Muscle of leg (tissue), 11 donors: Measurements from ENCODE around the gene MYO10. TPM values are rescaled to one million over a fixed set of nuclear protein-coding genes. Genes with fewer than 3 reads are reported as not detected.

ENCODE experiments used
- DNase-seq: peaks from one replicate; pipeline ENCODE4 v3.0.0; 2013
- H3K27ac ChIP-seq: one replicate; pipeline ENCODE4 v1.5.1; 2013; ENCODE audit warnings: mild to moderate bottlenecking, low read length, control low read depth
- H3K27me3 ChIP-seq: one replicate; pipeline ENCODE4 v1.6.1; 2013; ENCODE audit warnings: low read length; ENCODE audit not compliant: control insufficient read depth, insufficient read depth
- H3K36me3 ChIP-seq: one replicate; pipeline ENCODE4 v1.6.1; 2013; ENCODE audit warnings: low read length; ENCODE audit not compliant: control insufficient read depth, insufficient read depth
- H3K4me1 ChIP-seq: one replicate; pipeline ENCODE4 v1.6.1; 2013; ENCODE audit warnings: low read length; ENCODE audit not compliant: control insufficient read depth, insufficient read depth
- H3K4me3 ChIP-seq: one replicate; pipeline ENCODE4 v1.5.1; 2013; ENCODE audit warnings: low read length, control low read depth
- H3K9me3 ChIP-seq: replicated peaks from 2 replicates; pipeline ENCODE4 v1.6.1; 2013; ENCODE audit warnings: low read depth, low read length; ENCODE audit not compliant: control insufficient read depth
- WGBS: methylation state at CpG from one replicate; pipeline ENCODE4 v1.1.5; 2013; ENCODE audit warnings: missing lambda C conversion rate; ENCODE audit not compliant: insufficient coverage; 5-methylcytosine and 5-hydroxymethylcytosine counted together
- polyA plus RNA-seq, 8 donors: library from polyadenylated mRNA; unstranded; fragments of 120-200 nt; gene quantifications; one replicate each; pipeline versions ENCODE4 v1.2.1 to v1.2.3, GENCODE V29; 2013; ENCODE audit warnings: inconsistent platforms in 1 of 8, low replicate concordance in 1 of 8; ENCODE audit not compliant: insufficient read length in 8 of 8, insufficient read depth in 1 of 8
- total RNA-seq: library from RNA; stranded (reverse); fragments of 120-200 nt; gene quantifications from one replicate; pipeline ENCODE4 v1.2.4, GENCODE V29; 2013

MYO10 gene
- total and polyA plus RNA-seq, 9 donors, result 16.6 to 35.4 (median 30.0) TPM

GRCh38 chr5:16889203-16889971 is 46.7 kb downstream of the MYO10 start:
- no peaks in the 10 kb centered on the region for H3K36me3 ChIP-seq
- DNase-seq, result peak; percentile 34
- WGBS, result 100% methylated on average over 3 of the region's 8 CpGs
- H3K4me3 ChIP-seq, result no peak overlapping the region
- no peaks in the 10 kb centered on the region for H3K27me3 ChIP-seq
- H3K27ac ChIP-seq, result peak overlapping the region; percentile 5
- peaks cover 34% of the 10 kb centered on the region for H3K4me1 ChIP-seq
- no peaks in the 10 kb centered on the region for H3K9me3 ChIP-seq

DNA sequence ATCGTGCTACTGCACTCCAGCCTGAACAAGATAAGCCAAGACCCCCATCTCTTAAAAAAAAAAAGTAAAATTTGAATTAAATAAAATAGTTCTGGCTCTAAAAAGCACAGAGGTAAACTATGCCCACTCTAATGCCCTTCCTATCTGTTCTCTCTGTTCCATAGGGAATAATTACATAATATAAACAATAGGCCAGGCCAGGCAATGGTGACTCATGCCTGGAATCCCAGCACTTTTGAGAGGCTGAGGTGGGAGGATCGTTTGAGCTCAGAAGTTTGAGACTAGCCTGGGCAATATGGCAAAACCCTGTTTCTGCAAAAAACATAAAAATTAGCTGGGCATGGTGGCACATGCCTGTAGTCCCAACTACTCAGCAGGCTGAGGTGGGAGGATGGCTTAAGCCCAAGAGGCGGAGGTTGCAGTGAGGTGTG is 47.4 kb downstream of the MYO10 start:
- Histone ChIP-seq H3K4me3 (no peak overlapping the region), H3K27ac (no peak overlapping the region), H3K9me3 (no peaks in the 10 kb centered on the region), H3K4me1 (peaks cover 34% of the 10 kb centered on the region), H3K36me3 (no peaks in the 10 kb centered on the region), H3K27me3 (no peaks in the 10 kb centered on the region)
- 13% methylated on average over 1 of the region's 3 CpGs for WGBS
- DNase-seq, result no peak

DNA sequence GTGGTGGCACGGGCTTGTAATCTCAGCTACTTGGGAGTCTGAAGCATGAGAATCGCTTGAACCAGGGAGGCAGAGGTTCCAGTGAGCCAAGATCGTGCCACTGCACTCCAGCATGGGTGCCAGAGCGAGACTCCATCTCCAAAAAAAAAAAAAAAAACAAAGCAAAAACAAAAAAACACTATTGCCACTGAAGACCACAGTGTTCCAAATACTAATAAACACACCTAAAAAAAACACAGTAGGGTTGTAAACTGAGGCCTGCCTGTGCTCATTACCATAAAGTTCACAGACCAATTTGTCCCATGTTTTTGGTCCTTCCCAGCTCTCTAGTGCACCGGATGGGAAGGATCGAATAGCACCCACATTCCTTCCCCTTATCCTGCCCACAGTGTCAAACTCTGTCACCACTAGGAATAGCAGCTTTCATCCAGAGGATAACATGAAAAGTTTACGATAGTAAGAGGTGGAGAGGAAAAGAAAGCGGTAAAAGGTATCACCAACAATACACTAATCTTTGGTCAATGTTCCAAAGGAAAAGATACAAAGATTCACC is 49.2 kb downstream of the MYO10 start:
- Histone ChIP-seq H3K4me1 (peaks cover 34% of the 10 kb centered on the region), H3K27ac (peak overlapping the region; percentile 29), H3K36me3 (no peaks in the 10 kb centered on the region), H3K4me3 (no peak overlapping the region), H3K9me3 (no peaks in the 10 kb centered on the region), H3K27me3 (no peaks in the 10 kb centered on the region)
- DNase-seq, result no peak
- 100% methylated on average over 2 of the region's 8 CpGs for WGBS

DNA sequence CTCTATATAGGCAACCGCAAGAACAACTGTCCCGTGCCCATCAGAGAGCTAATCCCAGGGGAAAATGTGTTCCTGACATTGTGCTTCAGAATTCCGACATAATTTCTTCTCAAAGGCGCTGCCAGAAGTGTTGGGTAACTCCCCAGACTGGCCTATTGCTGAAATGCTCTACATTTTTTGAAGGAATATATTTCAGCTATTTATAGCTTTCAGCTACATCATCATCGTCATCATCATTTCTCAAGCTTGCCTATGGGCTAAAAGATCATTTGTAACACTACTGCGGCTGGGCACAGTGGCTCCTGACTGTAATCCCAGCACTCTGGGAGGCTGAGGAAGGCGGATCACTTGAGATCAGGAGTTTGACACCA is 49.7 kb downstream of the MYO10 start:
- Histone ChIP-seq H3K27me3 (no peaks in the 10 kb centered on the region), H3K27ac (peak overlapping the region; percentile 29), H3K9me3 (no peaks in the 10 kb centered on the region), H3K4me1 (peaks cover 37% of the 10 kb centered on the region), H3K36me3 (no peaks in the 10 kb centered on the region), H3K4me3 (no peak overlapping the region)
- DNase-seq, result peak; percentile 63
- WGBS, result 31% methylated on average over 3 of the region's 7 CpGs

GRCh38 chr5:16885635-16886365 is 50.3 kb downstream of the MYO10 start:
- H3K4me3 ChIP-seq, result no peak overlapping the region
- DNase-seq, result no peak
- H3K27ac ChIP-seq, result peak overlapping the region; percentile 9
- H3K36me3 ChIP-seq, result no peaks in the 10 kb centered on the region
- H3K4me1 ChIP-seq, result peaks cover 38% of the 10 kb centered on the region
- WGBS, result 95% methylated on average over 6 of the region's 13 CpGs
- H3K27me3 ChIP-seq, result no peaks in the 10 kb centered on the region
- H3K9me3 ChIP-seq, result no peaks in the 10 kb centered on the region

GRCh38 chr5:16884595-16884994 is 51.5 kb downstream of the MYO10 start:
- DNase-seq, result no peak
- Histone ChIP-seq H3K4me3 (no peak overlapping the region), H3K27me3 (no peaks in the 10 kb centered on the region), H3K9me3 (no peaks in the 10 kb centered on the region), H3K36me3 (no peaks in the 10 kb centered on the region), H3K27ac (no peak overlapping the region), H3K4me1 (peaks cover 44% of the 10 kb centered on the region)
- WGBS, result no CpG with 5 or more reads among the region's 4 CpGs

DNA sequence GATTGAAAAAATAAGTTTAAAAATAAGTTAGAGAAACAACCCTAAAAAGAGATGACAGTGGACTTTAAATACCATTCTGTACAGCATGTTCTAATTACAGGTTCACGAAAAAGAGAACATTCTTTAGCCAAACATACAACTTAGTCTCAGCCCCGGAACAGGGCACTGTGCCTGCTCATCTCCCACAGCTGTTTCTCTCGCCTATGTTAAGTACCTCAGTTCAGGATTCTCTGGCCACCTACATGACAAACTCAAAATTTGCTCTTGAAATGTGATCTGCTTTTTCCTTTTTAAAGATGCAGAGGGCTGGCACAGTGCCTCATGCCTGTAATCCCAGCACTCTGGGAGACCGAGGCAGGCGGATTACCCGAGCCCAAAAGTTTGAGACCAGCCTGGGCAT is 52.3 kb downstream of the MYO10 start:
- Histone ChIP-seq H3K36me3 (no peaks in the 10 kb centered on the region), H3K27ac (no peak overlapping the region), H3K9me3 (no peaks in the 10 kb centered on the region), H3K27me3 (no peaks in the 10 kb centered on the region), H3K4me3 (no peak overlapping the region), H3K4me1 (peaks cover 41% of the 10 kb centered on the region)
- DNase-seq, result no peak
- WGBS, result 44% methylated on average over 6 of the region's 6 CpGs

- Histone ChIP-seq H3K36me3 (no peaks in the 10 kb centered on the region), H3K4me1 (peaks cover 41% of the 10 kb centered on the region), H3K27ac (no peak overlapping the region), H3K4me3 (no peak overlapping the region), H3K27me3 (no peaks in the 10 kb centered on the region), H3K9me3 (no peaks in the 10 kb centered on the region)
- DNase-seq, result no peak
- WGBS, result 100% methylated on average over 1 of the region's 6 CpGs
These were observed 52.9 kb downstream of the MYO10 start for GRCh38 chr5:16883176-16883575.

- Histone ChIP-seq H3K27ac (peak overlapping the region; percentile 50), H3K4me1 (peaks cover 38% of the 10 kb centered on the region), H3K9me3 (no peaks in the 10 kb centered on the region), H3K36me3 (no peaks in the 10 kb centered on the region), H3K4me3 (no peak overlapping the region), H3K27me3 (no peaks in the 10 kb centered on the region)
- no peak for DNase-seq
- WGBS, result 30% methylated on average over 2 of the region's 3 CpGs
These were observed 54.8 kb downstream of the MYO10 start for GRCh38 chr5:16881251-16881650.

GRCh38 chr5:16880547-16880946 is 55.5 kb downstream of the MYO10 start:
- H3K4me1 ChIP-seq, result peaks cover 31% of the 10 kb centered on the region
- H3K27me3 ChIP-seq, result no peaks in the 10 kb centered on the region
- WGBS, result 17% methylated on average over 2 of the region's 3 CpGs
- peak overlapping the region; percentile 62 for H3K27ac ChIP-seq
- no peak overlapping the region for H3K4me3 ChIP-seq
- DNase-seq, result peak; percentile 72
- H3K36me3 ChIP-seq, result no peaks in the 10 kb centered on the region
- no peaks in the 10 kb centered on the region for H3K9me3 ChIP-seq
